GM18873 (cell line): ENCODE measurements around the gene BORCS5.
"Not testable (repeated sequence)": the region's sequence is repeated elsewhere in the genome, so short reads cannot be mapped to it uniquely, and the experiment has no call there.

ENCODE experiments used
- ATAC-seq: cut with Tn5 transposase; IDR thresholded peaks from one replicate; pipeline ENCODE4 v1.9.1; 2021; ENCODE audit warnings: mild to moderate bottlenecking, moderate library complexity, moderate number of reproducible peaks; ENCODE audit not compliant: unreplicated experiment, low FRiP score

BORCS5 gene

DNA sequence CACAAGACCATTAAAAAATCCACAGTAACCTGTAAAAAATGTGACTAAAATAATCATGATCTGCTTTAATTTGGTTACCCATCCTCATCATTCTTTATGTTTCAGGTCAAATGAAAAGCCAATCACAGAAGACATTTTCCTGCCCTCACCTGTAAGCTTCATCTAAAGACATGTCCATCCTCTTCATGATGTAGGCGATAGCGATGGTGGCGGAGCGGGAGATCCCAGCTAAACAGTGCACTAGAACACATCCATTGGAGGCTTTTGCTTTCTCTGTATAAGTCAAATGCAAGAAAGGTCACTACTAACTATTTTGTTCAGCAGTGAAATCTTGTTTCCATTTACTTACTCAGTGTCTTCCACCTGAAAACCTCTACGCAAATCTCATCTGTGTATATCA, 123.2 kb downstream of the BORCS5 start:
- no peak for ATAC-seq

DNA sequence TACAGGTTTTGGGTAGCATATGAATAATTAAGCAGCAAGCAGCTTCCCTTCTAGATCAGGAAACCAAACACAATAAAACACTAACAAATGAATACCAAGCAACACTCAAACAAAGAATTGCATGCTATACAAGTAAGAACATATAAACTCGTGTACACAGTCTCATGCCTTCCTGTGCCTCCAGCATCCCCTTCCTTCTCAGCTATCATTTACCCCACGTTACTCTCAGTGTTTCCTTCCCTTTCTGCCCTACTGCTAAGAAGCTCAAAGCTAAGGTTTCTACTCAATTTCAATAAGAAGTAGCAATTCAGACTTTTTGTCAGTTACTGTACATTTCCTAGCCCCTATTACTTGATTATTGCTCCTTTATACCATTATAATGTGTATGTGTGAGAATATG, 124.8 kb downstream of the BORCS5 start:
- no peak for ATAC-seq

DNA sequence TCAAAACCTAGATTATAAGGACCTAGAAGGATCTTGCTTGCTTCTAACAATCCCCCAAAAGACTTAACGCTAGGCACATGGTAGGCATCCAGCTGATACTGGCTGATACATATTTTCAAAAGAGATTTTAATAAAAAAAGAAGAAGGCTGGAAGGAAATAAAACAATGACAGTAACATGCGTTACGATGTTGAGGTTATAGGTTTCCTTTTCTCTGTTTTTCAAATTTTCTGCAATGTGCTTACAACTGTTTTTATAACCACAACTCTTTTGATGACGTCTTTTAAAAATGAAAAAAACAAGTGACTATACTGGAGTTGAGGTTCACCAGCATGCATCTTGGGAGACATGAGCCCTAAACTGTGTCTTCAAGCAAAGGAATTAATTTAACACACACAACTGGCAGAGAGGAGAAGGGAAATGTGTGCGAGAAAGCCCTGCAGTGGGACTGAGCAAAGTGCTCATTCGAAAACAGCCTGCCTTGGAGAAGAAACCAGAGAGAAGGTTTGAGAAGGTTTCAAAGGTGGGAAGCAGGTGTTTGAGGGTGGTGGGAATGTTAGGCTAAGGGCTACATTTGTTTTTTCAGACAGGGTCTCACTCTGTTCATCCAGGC, 125.4 kb downstream of the BORCS5 start:
- ATAC-seq: no peak

DNA sequence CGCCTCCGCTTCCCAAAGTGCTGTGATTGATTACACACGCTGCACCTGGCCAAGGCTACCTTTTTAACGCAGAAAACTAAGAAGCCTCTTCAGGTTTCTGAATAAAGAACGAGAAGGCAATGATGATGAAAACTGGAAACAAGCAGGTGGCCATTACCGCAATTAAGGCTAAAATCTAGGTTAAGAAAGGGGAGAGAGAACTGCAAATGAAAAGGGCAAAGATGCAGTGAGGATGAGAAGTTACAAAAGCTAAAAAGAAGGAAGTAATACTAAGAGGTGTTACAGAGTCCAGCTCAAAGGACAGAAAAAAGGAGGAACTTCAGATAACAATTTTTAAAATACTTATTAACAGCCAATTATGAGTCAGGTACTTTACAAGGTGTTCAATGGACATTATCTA, 126.1 kb downstream of the BORCS5 start:
- no peak for ATAC-seq

DNA sequence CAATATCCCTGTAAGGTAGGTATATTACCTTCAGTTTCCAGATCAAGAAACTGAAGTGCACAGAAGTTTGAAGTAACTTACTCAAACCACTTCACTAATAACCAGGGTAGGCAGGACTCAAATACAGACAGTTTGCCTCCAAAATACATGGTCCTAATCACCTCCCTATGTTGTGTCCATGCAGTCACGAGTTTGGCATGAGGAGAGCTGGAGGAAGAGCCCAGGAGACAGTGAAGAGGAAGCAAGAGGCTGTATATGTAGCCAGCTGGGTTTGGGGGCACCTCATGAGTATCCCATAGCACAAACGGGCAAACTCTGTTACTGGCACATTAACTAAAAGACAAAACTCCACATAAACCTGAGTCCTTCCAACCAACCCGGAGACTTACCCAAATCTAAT, 126.6 kb downstream of the BORCS5 start:
- no peak for ATAC-seq

DNA sequence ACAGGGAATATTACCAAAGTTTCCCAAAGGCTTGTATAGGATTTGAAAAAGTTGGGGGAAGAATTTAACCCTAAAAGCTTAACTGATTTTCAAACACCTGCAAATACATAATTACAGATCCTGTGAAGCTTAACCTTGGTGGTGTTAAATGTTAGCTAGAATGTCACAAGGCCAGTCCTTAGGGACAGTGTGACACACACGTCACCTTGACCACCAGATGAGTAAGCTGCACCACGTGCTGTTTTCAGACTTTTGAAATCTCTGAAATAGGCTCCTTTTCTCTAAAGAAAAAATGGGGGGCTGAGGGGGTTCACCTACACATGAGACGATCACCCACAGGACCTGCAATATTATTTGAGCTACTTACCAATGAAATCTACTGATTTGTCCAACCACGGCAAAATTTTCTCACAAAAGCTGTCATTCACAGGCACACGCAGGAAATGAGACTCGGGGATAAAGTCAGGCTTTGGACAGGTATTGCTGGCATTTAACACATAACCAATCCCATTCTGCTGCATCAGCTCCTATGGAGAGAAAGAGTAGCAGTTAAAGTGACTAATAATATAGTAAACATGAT, 129.9 kb downstream of the BORCS5 start:
- ATAC-seq: peak; percentile 83

DNA sequence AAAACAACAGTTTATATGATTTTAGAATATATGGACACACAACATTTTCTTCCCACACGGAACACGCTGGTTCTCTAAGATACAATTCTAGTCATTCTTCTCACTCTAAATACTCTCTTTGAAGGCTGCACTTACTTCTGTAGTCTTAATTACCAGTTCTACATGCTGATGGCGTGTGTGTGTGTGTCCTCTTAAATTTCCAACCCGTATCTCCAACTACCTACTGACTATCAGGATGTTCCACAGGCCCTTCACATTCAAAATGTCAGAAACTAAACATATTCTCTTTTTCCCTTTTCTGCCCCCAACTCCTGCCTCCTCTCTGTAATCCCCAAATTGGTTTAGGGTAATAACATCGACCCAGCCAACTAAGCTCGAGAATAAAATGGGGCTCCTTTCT, 130.6 kb downstream of the BORCS5 start:
- ATAC-seq: no peak

DNA sequence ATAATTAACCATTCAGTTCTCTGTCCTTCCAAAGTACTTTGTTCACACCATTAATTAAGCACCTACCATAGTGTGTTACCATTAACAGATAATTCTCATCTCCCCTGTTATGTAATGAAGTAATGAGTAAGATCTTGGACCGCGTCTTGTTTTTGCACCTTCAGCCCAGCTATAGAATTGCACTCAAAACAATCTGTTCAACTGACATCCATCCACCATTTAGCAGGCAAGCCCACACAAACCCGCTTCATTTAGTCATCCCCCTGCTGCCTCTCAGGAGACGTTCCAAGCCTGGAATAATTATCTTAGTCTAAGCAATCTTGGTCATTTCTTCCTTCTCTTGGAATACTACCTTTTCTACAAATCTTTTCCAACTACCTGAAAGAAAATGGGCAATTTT, 131.4 kb downstream of the BORCS5 start:
- ATAC-seq: no peak

DNA sequence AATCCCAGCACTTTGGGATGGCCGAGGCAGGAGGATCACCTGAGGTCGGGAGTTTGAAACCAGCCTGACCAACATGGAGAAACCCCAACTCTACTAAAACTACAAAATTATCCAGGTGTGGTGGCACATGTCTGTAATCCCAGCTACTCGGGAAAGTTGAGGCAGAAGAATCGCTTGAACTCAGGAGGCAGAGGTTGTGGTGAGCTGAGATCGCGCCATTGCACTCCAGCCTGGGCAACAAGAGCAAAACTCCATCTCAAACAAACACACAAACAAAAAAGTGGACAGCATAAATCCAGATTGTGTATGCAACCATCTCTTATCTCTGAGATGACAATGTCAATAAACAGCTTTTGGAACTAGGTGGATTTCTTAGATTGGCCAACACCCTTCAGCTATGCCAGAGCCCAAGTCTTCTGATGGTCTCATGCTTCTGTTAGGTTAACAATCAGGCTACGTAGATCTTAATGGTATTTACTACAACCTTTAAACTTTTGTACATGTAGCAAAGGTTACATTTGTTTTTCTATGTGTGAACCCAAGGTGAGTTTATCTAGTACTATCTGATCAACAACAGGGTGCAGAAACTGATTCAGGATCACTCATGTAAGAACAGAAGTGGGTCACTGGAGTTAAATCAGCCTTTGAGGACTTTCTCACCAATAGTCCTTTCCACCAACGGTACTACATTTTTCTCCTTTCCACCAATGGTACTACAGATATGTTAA, 132.1 kb downstream of the BORCS5 start:
- no peak for ATAC-seq

DNA sequence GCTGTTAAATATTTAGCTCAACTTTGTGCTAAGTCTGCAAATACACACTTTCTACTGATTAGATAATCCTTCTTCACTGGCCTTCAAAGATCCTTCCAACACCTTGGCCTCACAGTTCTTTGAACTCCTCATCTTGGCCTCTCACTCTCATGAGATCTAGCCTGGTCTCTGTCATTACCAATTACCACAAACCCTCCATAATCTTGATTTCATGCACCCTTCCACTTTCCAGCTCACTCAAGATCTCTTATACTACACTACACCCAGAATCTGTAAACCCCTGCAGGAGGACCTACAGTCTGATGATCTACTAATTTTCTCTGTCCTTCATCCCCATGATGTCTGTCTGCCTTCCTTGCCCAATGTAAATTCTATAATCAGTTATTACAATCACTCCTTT, 134.7 kb downstream of the BORCS5 start:
- no peak for ATAC-seq

DNA sequence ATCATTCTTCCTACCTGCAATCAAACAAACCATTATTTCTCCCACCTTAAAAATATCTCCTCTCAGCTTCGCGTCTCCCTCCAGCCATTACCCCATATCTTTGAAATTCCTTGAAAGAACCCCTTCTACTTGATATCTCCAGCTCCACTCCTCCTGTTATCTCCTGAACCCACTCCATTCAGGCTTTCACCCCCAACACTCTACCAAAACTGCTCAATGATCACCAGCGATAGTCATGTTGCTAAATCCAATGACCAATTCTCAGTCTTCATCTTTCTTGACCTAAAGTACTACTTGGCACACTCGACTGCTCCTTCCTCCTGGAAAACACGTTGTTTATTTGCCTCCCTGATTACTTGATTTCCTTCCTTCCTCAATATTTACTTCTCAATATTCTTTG, 135.7 kb downstream of the BORCS5 start:
- ATAC-seq: no peak

DNA sequence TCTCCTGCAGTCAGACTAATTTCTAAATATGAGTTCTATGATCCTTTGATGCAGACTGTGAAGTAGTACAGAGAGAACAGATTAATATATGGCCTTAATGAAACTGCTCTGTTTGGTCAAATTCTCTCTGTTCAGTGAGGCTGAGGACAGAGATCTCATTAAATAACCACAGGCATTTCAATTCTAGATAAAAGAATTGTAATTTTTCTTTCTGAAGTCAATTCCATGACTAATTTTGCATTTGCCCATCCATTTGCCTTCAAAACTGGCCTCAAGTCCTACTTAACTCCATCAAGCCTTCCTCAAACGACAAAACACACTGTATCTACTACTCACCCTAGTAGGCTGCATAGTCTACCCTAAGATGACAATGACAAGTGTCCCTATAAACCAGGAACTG, 138.7 kb downstream of the BORCS5 start:
- no peak for ATAC-seq

DNA sequence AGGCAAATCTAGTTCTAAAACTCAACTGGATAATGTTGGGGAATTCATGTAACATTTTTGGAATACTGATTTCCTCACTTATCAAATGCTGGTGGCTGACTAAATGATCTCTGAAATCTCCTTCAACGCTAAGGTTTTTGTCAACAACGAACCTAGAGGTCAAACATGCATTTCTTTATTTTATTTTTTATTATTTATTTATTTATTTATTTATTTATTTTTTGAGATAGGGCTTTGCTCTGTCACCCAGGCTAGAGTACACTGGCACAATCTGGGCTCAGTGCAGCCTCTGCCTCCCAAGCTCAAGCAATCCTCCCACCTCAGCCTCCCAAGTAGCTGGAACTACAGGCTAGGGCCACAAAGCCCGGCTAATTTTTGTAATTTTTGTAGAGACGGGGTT, 141.3 kb downstream of the BORCS5 start:
- no peak for ATAC-seq

DNA sequence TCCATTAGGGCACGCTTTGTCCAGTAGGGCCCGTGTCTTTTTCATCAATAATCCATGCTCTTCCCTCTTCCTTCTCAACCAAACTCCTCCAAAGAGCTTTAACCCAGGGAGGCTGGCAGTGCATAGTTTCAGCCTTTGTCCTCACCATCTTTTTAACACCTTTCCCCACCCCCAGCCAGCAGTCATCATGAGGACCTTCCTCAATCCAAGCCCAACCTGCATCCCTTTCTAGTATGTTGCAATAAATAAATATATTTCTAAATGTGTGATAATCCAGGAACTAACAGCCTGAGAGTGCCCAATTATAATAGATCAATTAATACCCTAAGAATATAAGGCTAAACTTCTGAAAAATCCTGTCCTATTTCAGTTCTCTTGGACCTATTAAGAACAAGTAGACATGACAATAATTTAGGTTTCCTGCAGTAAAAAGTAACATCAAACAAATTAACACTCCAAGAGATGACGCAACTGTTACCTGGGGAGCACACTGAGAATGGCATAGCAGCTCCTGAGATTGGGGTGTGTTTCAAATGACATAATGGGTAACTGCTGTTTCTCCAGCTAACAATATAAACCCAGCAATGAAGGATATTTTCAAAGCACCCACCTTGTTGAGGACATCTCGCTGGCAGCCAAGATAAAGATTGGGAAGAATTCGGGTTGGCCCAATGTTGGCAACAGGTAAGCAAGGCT, 143.2 kb downstream of the BORCS5 start:
- no peak for ATAC-seq

DNA sequence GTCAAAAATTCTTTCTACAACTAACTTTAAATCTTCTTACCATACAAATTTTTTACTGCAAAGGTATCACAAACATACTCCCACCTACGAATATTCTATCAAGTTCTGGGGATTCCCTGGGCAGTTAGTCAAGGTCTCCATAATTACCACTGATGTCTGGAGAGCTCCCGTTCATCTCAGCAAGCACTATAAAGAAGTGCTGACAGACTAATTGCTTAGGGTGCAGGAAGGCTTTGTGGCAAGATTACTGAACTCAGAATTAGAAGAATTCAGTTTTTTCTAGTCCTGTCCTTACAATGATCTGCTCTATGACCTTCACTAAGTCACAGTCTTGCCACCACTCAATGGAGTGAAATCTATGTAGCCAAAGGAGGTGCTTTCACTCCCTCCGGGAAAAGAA, 144.2 kb downstream of the BORCS5 start:
- ATAC-seq: no peak

DNA sequence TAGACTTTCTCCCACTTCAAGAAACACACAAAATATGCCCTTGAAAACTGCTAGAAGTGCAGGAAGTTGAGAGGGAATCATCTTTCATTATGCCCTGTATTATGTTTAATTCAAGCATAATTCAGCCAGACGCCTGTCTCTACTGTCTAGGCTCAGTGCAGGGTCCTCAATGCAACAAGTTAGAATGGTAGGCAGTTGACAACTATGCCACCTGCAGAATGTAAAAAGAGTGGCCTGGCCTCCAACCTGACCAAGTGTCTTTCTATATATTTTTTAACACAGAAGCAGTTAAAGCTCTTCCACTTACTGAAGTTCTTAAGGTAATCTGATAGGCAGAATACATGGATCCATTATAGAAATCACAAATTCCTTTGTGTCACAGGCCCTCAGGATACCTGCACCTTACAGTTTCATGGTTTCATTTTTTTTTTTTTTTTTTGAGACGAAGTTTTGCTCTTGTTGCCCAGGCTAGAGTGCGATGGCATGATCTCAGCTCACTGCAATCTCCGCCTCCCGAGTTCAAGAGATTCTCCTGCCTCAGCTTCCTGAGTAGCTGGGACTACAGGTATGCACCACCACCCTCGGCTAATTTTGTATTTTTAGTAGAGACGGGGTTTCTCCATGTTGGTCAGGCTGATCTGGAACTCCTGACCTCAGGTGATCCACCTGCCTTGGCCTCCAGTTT, 145.4 kb downstream of the BORCS5 start:
- ATAC-seq: not testable (repeated sequence)

DNA sequence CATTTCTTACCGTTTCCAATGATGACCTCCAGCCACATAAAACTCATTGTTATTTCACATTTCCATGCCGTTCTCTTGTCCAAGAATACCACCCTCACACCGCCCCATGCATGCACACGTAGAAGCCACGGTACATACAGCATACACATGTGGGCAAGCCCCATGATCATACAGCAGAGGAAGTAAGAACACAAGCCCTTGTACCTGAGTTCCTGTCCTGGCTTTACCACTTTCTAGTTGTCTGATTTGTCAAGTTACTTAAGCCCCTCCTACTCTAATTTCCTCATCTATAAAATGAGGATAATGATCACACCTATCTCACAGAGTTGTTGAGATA, 145.9 kb downstream of the BORCS5 start:
- no peak for ATAC-seq

DNA sequence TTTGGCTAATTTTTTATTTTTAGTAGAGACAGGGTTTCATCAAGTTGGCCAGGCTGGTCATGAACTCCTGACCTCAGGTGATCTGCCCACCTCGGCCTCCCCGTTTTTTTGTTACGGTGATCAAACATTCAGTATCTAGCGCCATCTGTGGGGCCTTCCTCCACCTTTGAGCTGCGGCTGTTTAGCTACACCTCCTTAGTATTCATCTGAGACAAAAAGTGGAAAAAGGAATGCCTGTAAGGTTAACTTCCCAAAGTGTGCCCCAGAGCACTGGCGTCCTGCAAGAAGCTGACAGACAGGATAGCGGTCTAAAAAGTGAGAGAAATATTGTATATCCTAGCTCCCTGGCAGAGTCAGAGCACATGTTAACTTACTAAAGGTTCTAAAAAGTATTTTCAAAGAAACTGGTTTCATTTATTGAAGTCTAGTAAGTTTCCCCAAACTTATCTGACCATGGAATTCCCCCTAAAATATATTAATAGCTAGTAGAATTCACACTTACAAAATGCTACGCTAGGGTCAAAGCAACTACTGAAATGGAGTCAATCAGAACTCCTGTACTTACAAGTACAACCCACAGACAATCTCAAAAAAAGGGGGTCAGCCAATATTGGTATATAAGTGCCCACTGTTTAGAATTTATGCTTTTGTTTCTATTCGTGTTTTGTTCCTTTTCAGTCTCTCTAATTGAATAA, 146.7 kb downstream of the BORCS5 start:
- no peak for ATAC-seq

DNA sequence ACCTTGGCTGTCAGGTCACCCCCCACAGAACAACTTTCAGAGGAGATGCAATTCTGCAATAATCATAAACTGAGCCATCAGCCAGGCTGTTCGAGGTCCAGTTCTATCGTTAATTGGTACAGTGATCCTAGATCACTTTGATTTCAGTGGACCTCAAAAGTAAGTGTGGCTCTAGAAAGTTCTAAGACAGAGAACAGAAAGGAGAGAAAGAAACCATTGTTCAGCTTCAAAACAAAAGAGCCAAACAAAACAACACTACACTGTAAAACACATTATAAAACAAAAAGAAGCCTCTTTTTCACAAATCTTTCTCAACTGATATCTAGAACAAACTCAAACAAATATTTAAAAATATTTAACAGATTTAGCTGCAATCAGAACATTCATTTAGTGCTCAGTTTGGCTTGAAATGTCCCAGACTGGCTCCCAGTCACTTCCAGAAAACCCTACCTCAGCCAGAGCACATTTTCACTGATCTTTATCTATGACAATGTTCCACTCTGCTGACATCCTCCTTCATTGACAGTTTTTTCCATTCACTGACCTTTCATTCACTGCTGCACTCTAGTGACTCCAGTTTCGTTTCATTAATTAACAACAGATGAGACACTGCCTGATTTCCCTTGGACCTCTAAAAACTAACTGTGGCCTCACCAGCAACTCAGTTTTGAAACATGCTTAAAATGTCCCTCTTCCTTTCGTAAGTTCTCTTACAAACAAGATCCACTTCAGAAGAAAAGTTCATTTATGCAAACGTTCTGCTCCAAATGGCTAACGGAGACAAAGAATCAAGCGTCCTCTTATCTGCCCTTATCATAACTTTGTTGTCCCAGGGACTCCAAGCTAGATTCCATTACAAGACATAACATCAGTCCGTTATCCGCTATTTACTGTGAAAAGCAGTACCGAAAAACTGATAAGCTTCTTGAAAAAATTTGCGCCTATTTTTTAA, 148.9 kb downstream of the BORCS5 start:
- ATAC-seq: peak; percentile 85
